ENCODE measurements around the gene ACP6.

ACP6 gene

GRCh38 chr1:147633759-147634158 lies 36.6 kb downstream of the ACP6 start:
- Histone ChIP-seq H3K27me3 (ENCODE audit: insufficient read depth, low read length) (no peaks in the 10 kb centered on the region), H3K4me3 (ENCODE audit: low read depth, low read length) (no peak overlapping the region), H3K36me3 (ENCODE audit: insufficient read depth, low read length) (no peaks in the 10 kb centered on the region), H3K27ac (ENCODE audit: low read depth, low read length) (no peak overlapping the region), H2AFZ (ENCODE audit: low read length, unreplicated experiment) (no peak overlapping the region), H3K79me2 (ENCODE audit: control insufficient read depth, insufficient read depth, low read length, unreplicated experiment) (no peaks in the 10 kb centered on the region), H3K4me1 (ENCODE audit: control insufficient read depth, insufficient read depth, low read length, unreplicated experiment) (peaks cover 13% of the 10 kb centered on the region)

GRCh38 chr1:147631839-147632238 lies 38.5 kb downstream of the ACP6 start:
- Histone ChIP-seq H3K36me3 (ENCODE audit: insufficient read depth, low read length) (no peaks in the 10 kb centered on the region), H2AFZ (ENCODE audit: low read length, unreplicated experiment) (no peak overlapping the region), H3K4me3 (ENCODE audit: low read depth, low read length) (no peak overlapping the region), H3K79me2 (ENCODE audit: control insufficient read depth, insufficient read depth, low read length, unreplicated experiment) (no peaks in the 10 kb centered on the region), H3K4me1 (ENCODE audit: control insufficient read depth, insufficient read depth, low read length, unreplicated experiment) (peaks cover 13% of the 10 kb centered on the region), H3K27ac (ENCODE audit: low read depth, low read length) (no peak overlapping the region), H3K27me3 (ENCODE audit: insufficient read depth, low read length) (no peaks in the 10 kb centered on the region)

GRCh38 chr1:147630447-147630846 lies 39.9 kb downstream of the ACP6 start:
- Histone ChIP-seq H3K36me3 (ENCODE audit: insufficient read depth, low read length) (no peaks in the 10 kb centered on the region), H3K27me3 (ENCODE audit: insufficient read depth, low read length) (no peaks in the 10 kb centered on the region), H3K79me2 (ENCODE audit: control insufficient read depth, insufficient read depth, low read length, unreplicated experiment) (no peaks in the 10 kb centered on the region), H2AFZ (ENCODE audit: low read length, unreplicated experiment) (no peak overlapping the region), H3K27ac (ENCODE audit: low read depth, low read length) (no peak overlapping the region), H3K4me1 (ENCODE audit: control insufficient read depth, insufficient read depth, low read length, unreplicated experiment) (peaks cover 13% of the 10 kb centered on the region), H3K4me3 (ENCODE audit: low read depth, low read length) (no peak overlapping the region)

- Histone ChIP-seq H2AFZ (ENCODE audit: low read length, unreplicated experiment) (no peak overlapping the region), H3K79me2 (ENCODE audit: control insufficient read depth, insufficient read depth, low read length, unreplicated experiment) (no peaks in the 10 kb centered on the region), H3K36me3 (ENCODE audit: insufficient read depth, low read length) (no peaks in the 10 kb centered on the region), H3K4me3 (ENCODE audit: low read depth, low read length) (no peak overlapping the region), H3K27ac (ENCODE audit: low read depth, low read length) (no peak overlapping the region), H3K27me3 (ENCODE audit: insufficient read depth, low read length) (no peaks in the 10 kb centered on the region), H3K4me1 (ENCODE audit: control insufficient read depth, insufficient read depth, low read length, unreplicated experiment) (peaks cover 13% of the 10 kb centered on the region)
Observed at GRCh38 chr1:147630022-147630421, 40.3 kb downstream of the ACP6 start.

GRCh38 chr1:147628441-147628840 lies 41.9 kb downstream of the ACP6 start:
- no peak overlapping the region for H3K27ac ChIP-seq (ENCODE audit: low read depth, low read length)
- no peak overlapping the region for H2AFZ ChIP-seq (ENCODE audit: low read length, unreplicated experiment)
- peaks cover 13% of the 10 kb centered on the region for H3K4me1 ChIP-seq (ENCODE audit: control insufficient read depth, insufficient read depth, low read length, unreplicated experiment)
- no peak overlapping the region for H3K4me3 ChIP-seq (ENCODE audit: low read depth, low read length)
- H3K79me2 ChIP-seq (ENCODE audit: control insufficient read depth, insufficient read depth, low read length, unreplicated experiment): no peaks in the 10 kb centered on the region
- no peaks in the 10 kb centered on the region for H3K36me3 ChIP-seq (ENCODE audit: insufficient read depth, low read length)
- H3K27me3 ChIP-seq (ENCODE audit: insufficient read depth, low read length): no peaks in the 10 kb centered on the region

GRCh38 chr1:147627435-147628110 lies 42.8 kb downstream of the ACP6 start:
- Histone ChIP-seq H2AFZ (ENCODE audit: low read length, unreplicated experiment) (no peak overlapping the region), H3K27ac (ENCODE audit: low read depth, low read length) (no peak overlapping the region)

GRCh38 chr1:147626739-147627138 lies 43.6 kb downstream of the ACP6 start:
- Histone ChIP-seq H3K4me3 (ENCODE audit: low read depth, low read length) (no peak overlapping the region), H3K27me3 (ENCODE audit: insufficient read depth, low read length) (no peaks in the 10 kb centered on the region), H3K4me1 (ENCODE audit: control insufficient read depth, insufficient read depth, low read length, unreplicated experiment) (peaks cover 13% of the 10 kb centered on the region), H3K36me3 (ENCODE audit: insufficient read depth, low read length) (no peaks in the 10 kb centered on the region), H2AFZ (ENCODE audit: low read length, unreplicated experiment) (no peak overlapping the region), H3K27ac (ENCODE audit: low read depth, low read length) (no peak overlapping the region), H3K79me2 (ENCODE audit: control insufficient read depth, insufficient read depth, low read length, unreplicated experiment) (no peaks in the 10 kb centered on the region)

More at GRCh38 chr1:147627435-147628110, 42.8 kb downstream of the ACP6 start:
- Histone ChIP-seq H3K36me3 (ENCODE audit: insufficient read depth, low read length) (no peaks in the 10 kb centered on the region), H3K79me2 (ENCODE audit: control insufficient read depth, insufficient read depth, low read length, unreplicated experiment) (no peaks in the 10 kb centered on the region), H3K4me3 (ENCODE audit: low read depth, low read length) (no peak overlapping the region), H3K4me1 (ENCODE audit: control insufficient read depth, insufficient read depth, low read length, unreplicated experiment) (peaks cover 13% of the 10 kb centered on the region), H3K27me3 (ENCODE audit: insufficient read depth, low read length) (no peaks in the 10 kb centered on the region)

- peaks cover 13% of the 10 kb centered on the region for H3K4me1 ChIP-seq (ENCODE audit: control insufficient read depth, insufficient read depth, low read length, unreplicated experiment)
- H3K79me2 ChIP-seq (ENCODE audit: control insufficient read depth, insufficient read depth, low read length, unreplicated experiment): no peaks in the 10 kb centered on the region
- H3K4me3 ChIP-seq (ENCODE audit: low read depth, low read length): no peak overlapping the region
- H3K27ac ChIP-seq (ENCODE audit: low read depth, low read length): no peak overlapping the region
- H3K36me3 ChIP-seq (ENCODE audit: insufficient read depth, low read length): no peaks in the 10 kb centered on the region
- H2AFZ ChIP-seq (ENCODE audit: low read length, unreplicated experiment): no peak overlapping the region
- no peaks in the 10 kb centered on the region for H3K27me3 ChIP-seq (ENCODE audit: insufficient read depth, low read length)
Observed at GRCh38 chr1:147626291-147626690, 44.0 kb downstream of the ACP6 start.

- Histone ChIP-seq H2AFZ (ENCODE audit: low read length, unreplicated experiment) (no peak overlapping the region), H3K4me3 (ENCODE audit: low read depth, low read length) (no peak overlapping the region), H3K4me1 (ENCODE audit: control insufficient read depth, insufficient read depth, low read length, unreplicated experiment) (peaks cover 6% of the 10 kb centered on the region), H3K79me2 (ENCODE audit: control insufficient read depth, insufficient read depth, low read length, unreplicated experiment) (no peaks in the 10 kb centered on the region), H3K36me3 (ENCODE audit: insufficient read depth, low read length) (no peaks in the 10 kb centered on the region), H3K27me3 (ENCODE audit: insufficient read depth, low read length) (no peaks in the 10 kb centered on the region), H3K27ac (ENCODE audit: low read depth, low read length) (no peak overlapping the region)
Observed at GRCh38 chr1:147625362-147625995, 44.8 kb downstream of the ACP6 start.

GRCh38 chr1:147624529-147624928 lies 45.8 kb downstream of the ACP6 start:
- H3K36me3 ChIP-seq (ENCODE audit: insufficient read depth, low read length): peaks cover 4% of the 10 kb centered on the region; the same call in 1 of the 2 replicates

GRCh38 chr1:147624011-147624410 lies 46.3 kb downstream of the ACP6 start:
- Histone ChIP-seq H2AFZ (ENCODE audit: low read length, unreplicated experiment) (no peak overlapping the region), H3K79me2 (ENCODE audit: control insufficient read depth, insufficient read depth, low read length, unreplicated experiment) (no peaks in the 10 kb centered on the region), H3K4me3 (ENCODE audit: low read depth, low read length) (no peak overlapping the region), H3K27ac (ENCODE audit: low read depth, low read length) (no peak overlapping the region), H3K36me3 (ENCODE audit: insufficient read depth, low read length) (peaks cover 8% of the 10 kb centered on the region; the same call in 1 of the 2 replicates), H3K27me3 (ENCODE audit: insufficient read depth, low read length) (no peaks in the 10 kb centered on the region), H3K4me1 (ENCODE audit: control insufficient read depth, insufficient read depth, low read length, unreplicated experiment) (no peaks in the 10 kb centered on the region)

More at GRCh38 chr1:147624529-147624928, 45.8 kb downstream of the ACP6 start:
- no peaks in the 10 kb centered on the region for H3K4me1 ChIP-seq (ENCODE audit: control insufficient read depth, insufficient read depth, low read length, unreplicated experiment)
- H2AFZ ChIP-seq (ENCODE audit: low read length, unreplicated experiment): no peak overlapping the region
- no peak overlapping the region for H3K4me3 ChIP-seq (ENCODE audit: low read depth, low read length)
- H3K79me2 ChIP-seq (ENCODE audit: control insufficient read depth, insufficient read depth, low read length, unreplicated experiment): no peaks in the 10 kb centered on the region
- no peak overlapping the region for H3K27ac ChIP-seq (ENCODE audit: low read depth, low read length)
- no peaks in the 10 kb centered on the region for H3K27me3 ChIP-seq (ENCODE audit: insufficient read depth, low read length)
